Left renal cortex interstitium (tissue), 4 donors: ENCODE data around the gene GPR37L1. TPM values are rescaled to one million over a fixed set of nuclear protein-coding genes. Genes with fewer than 3 reads are reported as not detected.
"Not testable (repeated sequence)": the region's sequence is repeated elsewhere in the genome, so short reads cannot be mapped to it uniquely, and the experiment has no call there.

Experiments used
- DNase-seq, 4 donors: peaks; one replicate each; pipeline ENCODE4 v3.0.0-alpha.2; 2013; ENCODE audit warnings: low read depth in 4 of 4, low spot score in 2 of 4, missing footprints in 1 of 4
- polyA plus RNA-seq, 4 donors: library from polyadenylated mRNA; unstranded; fragments of 120-200 nt; gene quantifications; one replicate each; pipeline ENCODE4 v1.2.1, GENCODE V29; 2013; ENCODE audit not compliant: insufficient read length in 4 of 4

The GPR37L1 gene
- polyA plus RNA-seq, 4 donors = 0.03 to 0.10 (median 0.06) TPM

- no peak for DNase-seq
These were observed 43.5 kb downstream of the GPR37L1 start for GRCh38 chr1:202165942-202166843.

DNA sequence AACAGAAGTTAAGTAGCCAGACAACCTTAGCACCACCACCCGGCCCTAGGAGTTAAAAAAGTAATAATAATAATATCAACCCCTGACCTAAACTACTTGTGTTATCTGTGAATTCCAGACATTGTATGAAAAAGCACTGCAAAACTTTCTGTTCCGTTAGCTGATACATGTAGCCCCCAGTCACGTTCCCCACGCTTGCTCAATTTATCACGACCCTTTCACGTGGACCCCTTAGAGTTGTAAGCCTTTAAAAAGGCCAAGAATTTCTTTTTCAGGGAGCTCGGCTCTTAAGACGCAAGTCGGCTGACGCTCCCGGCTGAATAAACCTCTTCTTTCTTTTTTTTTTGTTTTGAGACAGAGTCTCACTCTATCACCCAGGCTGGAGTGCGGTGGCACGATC is 44.3 kb downstream of the GPR37L1 start:
- not testable (repeated sequence) for DNase-seq

GRCh38 chr1:202167708-202168415 is 45.1 kb downstream of the GPR37L1 start:
- DNase-seq = no peak

- DNase-seq = no peak
These were observed 46.1 kb downstream of the GPR37L1 start for GRCh38 chr1:202168861-202169260.

- DNase-seq = no peak
These were observed 48.0 kb downstream of the GPR37L1 start for GRCh38 chr1:202170726-202171125.

GRCh38 chr1:202171292-202172014 is 48.7 kb downstream of the GPR37L1 start:
- DNase-seq = no peak

- no peak for DNase-seq
These were observed 49.3 kb downstream of the GPR37L1 start for GRCh38 chr1:202172015-202172355.

DNA sequence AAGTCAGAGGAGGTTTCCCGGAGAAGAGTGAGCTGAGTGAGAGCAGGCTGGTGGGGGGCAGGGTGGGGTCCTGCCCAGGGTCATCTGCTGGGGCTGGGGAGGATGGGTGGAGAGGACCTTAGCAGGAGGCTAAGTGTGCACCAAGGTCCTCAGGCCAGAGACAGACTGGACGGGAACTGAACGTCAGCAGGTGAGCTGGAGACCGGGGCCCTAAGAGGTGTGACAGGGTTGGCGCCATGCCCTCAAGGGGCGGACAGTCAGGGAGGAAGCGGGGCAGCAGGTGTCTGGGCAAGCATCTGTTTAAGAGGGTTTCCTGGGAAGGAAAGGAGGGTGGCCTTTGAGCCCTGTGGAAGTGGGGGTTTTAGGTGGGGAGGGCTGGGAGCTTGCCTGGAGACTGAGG is 51.3 kb downstream of the GPR37L1 start:
- no peak for DNase-seq

- no peak for DNase-seq
These were observed 54.5 kb downstream of the GPR37L1 start for GRCh38 chr1:202176949-202177927.

DNA sequence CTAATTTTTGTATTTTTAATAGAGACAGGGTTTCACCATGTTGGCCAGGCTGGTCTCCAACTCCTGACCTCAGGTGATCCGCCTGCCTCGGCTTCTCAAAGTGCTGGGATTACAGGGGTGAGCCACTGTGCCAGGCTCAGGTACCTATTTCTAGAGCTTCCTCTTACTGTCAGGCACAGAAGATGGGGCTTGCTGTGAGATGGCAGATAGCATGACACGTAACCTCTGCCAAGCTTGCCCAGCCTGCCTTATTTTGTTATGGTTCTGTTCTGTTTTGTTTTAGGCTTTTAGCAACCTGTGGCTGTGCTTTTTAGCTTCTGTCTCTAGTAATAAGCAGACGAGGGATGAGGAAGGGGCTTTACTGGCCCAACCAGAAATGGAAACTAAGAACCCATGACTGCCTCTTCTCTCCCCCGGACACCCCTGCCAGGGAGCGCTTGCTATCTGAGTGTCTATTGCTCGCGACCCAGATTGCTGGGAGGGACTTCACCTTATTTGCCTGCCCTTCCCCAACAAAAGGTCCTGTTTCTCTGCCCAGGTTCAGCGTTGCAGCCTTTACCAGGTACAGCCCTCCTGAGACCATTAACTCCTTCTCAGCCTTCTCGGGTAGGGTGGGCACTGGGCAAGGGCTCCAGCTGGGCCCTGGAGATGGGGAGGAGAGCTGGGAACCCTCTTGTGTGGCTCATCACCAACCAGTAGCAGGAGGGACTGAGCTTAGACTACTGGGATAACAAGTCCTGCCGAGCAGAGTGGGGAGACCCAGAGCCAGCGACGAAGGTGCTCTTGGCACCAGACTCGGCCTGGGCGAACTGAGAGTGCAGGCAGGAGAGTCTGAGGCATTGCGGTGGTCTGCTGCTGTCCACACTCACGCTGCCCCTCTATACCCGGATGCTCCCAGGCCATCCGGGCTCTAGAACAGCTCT is 57.4 kb downstream of the GPR37L1 start:
- no peak for DNase-seq

- not testable (repeated sequence) for DNase-seq
These were observed 58.0 kb downstream of the GPR37L1 start for GRCh38 chr1:202180751-202181139.

- DNase-seq = no peak
These were observed 58.9 kb downstream of the GPR37L1 start for GRCh38 chr1:202181586-202181985.

GRCh38 chr1:202182040-202182877 is 59.5 kb downstream of the GPR37L1 start:
- DNase-seq = no peak

Other genes with a start within 250 kb of the GPR37L1 start
- gene SHISA4, start 234.0 kb upstream of the GPR37L1 start, polyA plus RNA-seq = 10 to 100 TPM; 14.4 to 20.1 (median 17.9) TPM
- 1 to 10 TPM; 4.5 to 6.0 (median 4.9) TPM for gene LMOD1, start 176.4 kb upstream of the GPR37L1 start, polyA plus RNA-seq
- gene TIMM17A, start 167.4 kb upstream of the GPR37L1 start, polyA plus RNA-seq = 10 to 100 TPM; 52.8 to 69.9 (median 64.2) TPM
- gene RNPEP, start 140.3 kb upstream of the GPR37L1 start, polyA plus RNA-seq = 10 to 100 TPM; 56.6 to 80.1 (median 61.0) TPM
- gene ELF3, start 112.3 kb upstream of the GPR37L1 start, polyA plus RNA-seq = 100 to 1,000 TPM in 1 of 4 donors, 10 to 100 TPM in 3; 43.8 to 117 (median 67.8) TPM
- 10 to 100 TPM; 43.9 to 49.3 (median 44.9) TPM for gene ARL8A, start 21.8 kb downstream of the GPR37L1 start, polyA plus RNA-seq
- 1 to 10 TPM in 3 of 4 donors, under 1 TPM in 1; 0.95 to 1.7 (median 1.4) TPM for gene PTPN7, start 37.7 kb downstream of the GPR37L1 start, polyA plus RNA-seq
- gene LGR6, start 70.9 kb downstream of the GPR37L1 start, polyA plus RNA-seq = 1 to 10 TPM in 1 of 4 donors, under 1 TPM in 3; 0.71 to 1.4 (median 0.95) TPM
- 10 to 100 TPM; 30.0 to 36.8 (median 32.6) TPM for gene UBE2T, start 219.0 kb downstream of the GPR37L1 start, polyA plus RNA-seq
- 10 to 100 TPM; 15.9 to 27.4 (median 24.2) TPM for gene PPP1R12B, start 225.8 kb downstream of the GPR37L1 start, polyA plus RNA-seq